Lower lobe of right lung (tissue), 2 donors: ENCODE results near the gene AATK. TPM values are rescaled to one million over a fixed set of nuclear protein-coding genes. Genes with fewer than 3 reads are reported as not detected.

Experiments
- ATAC-seq, 2 donors: fragments of 200-7000 bp; cut with Tn5 transposase; one replicate each; pipeline ENCODE4 v1.9.1; 2020 to 2022; ENCODE audit warnings: mild to moderate bottlenecking in 2 of 2, moderate library complexity in 2 of 2
- DNase-seq: peaks from one replicate; pipeline ENCODE4 v3.0.0-alpha.2; 2020
- H3K27ac ChIP-seq: fragments of 200-600 bp; one replicate; pipeline ENCODE4 v1.8.0; 2022
- H3K27me3 ChIP-seq: fragments of 200-600 bp; one replicate; pipeline ENCODE4 v1.8.0; 2022; ENCODE audit warnings: low read depth
- H3K36me3 ChIP-seq: fragments of 200-600 bp; one replicate; pipeline ENCODE4 v1.8.0; 2022; ENCODE audit warnings: mild to moderate bottlenecking
- H3K4me1 ChIP-seq: fragments of 200-600 bp; one replicate; pipeline ENCODE4 v1.8.0; 2022
- H3K4me3 ChIP-seq: fragments of 200-600 bp; one replicate; pipeline ENCODE4 v1.8.0; 2022; ENCODE audit warnings: mild to moderate bottlenecking
- H3K9me3 ChIP-seq: fragments of 200-600 bp; one replicate; pipeline ENCODE4 v1.8.0; 2022
- intact Hi-C: fragments of 100-400 bp; cut with DNase I; formaldehyde crosslinking; loops from one replicate; pipeline ENCODE4 v1.11.0; 2022
- total RNA-seq: library from RNA; stranded (reverse); fragmentation: NEBNext Ultra II Directional; extraction: Animal tissue kit (Norgen Biotek cat#: 25700); gene quantifications from one replicate; pipeline ENCODE4 v1.2.1, GENCODE V29; 2021
- TF ChIP-seq, protein P1 (sequence below): fragments of 200-600 bp; IDR thresholded peaks from one replicate; pipeline ENCODE4 v1.8.0; 2022; ENCODE audit warnings: antibody characterized with exemption, mild to moderate bottlenecking
- donor health status: DM: no; HTN: yes; CAD: no; lungs with severe emphysema.

The AATK gene
- total RNA-seq, 1 donor from 2014 or later: 64.0 TPM

DNA sequence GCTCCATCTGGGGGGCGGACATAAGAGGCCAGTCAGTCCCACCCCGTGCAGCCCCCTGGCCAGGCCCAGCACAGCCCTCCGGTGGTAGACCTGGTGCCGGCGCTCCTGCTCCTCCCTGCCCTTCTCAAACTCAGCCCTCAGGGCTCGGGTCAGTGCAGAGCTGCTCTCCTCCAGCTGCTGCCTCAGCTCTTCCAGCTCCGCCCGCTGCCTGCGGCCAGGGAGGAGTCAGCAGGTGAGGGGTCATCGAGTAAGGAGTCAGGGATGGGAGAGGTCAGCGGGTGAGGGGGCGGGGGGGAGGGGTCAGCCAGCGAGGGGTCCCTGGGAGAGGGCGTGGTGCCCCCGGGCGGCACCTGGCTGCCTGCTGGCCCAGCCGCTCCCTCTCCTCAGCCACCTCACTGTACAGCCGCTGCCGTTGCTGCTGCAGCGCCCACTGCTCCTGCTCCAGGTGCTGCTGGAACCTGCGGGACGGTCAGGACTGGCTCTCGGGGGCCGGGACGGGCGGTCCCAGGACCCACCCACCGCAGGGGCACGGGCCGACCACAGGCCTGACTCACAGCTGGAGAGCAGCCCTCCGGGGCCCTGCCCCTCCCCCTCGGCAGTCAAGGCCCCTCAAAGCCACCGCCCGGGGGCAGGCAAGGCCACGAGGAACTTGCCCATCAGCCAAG is 26.5 kb upstream of the AATK start:
- peaks cover 8% of the 10 kb centered on the region for H3K4me1 ChIP-seq
- TF ChIP-seq, protein P1, sequence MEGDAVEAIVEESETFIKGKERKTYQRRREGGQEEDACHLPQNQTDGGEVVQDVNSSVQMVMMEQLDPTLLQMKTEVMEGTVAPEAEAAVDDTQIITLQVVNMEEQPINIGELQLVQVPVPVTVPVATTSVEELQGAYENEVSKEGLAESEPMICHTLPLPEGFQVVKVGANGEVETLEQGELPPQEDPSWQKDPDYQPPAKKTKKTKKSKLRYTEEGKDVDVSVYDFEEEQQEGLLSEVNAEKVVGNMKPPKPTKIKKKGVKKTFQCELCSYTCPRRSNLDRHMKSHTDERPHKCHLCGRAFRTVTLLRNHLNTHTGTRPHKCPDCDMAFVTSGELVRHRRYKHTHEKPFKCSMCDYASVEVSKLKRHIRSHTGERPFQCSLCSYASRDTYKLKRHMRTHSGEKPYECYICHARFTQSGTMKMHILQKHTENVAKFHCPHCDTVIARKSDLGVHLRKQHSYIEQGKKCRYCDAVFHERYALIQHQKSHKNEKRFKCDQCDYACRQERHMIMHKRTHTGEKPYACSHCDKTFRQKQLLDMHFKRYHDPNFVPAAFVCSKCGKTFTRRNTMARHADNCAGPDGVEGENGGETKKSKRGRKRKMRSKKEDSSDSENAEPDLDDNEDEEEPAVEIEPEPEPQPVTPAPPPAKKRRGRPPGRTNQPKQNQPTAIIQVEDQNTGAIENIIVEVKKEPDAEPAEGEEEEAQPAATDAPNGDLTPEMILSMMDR: no peak
- no peak for DNase-seq

DNA sequence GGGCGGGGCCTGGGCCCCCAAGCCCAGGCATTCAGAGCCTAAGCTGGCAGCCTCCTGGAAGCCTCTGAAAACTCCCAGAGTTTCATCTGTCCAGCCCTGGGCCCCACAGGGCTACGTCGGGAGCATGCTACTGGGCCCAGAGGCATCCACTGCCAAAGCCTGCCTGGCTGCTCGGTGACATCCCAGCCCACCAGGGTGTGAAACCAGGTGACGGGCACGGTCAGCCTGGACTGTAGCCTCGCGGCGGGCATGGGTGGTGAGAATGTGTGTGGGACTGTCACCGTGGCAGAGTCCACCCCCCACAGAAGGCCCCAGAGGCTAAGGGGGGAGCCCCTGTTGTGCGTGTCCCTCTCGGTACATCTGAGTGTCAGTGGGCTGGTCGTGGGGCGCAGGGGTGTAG is 25.6 kb upstream of the AATK start:
- DNase-seq: no peak
- H3K4me1 ChIP-seq: peaks cover 4% of the 10 kb centered on the region
- no peak for ATAC-seq
- no peaks in the 10 kb centered on the region for H3K9me3 ChIP-seq
- no peak overlapping the region for H3K4me3 ChIP-seq
- no peak overlapping the region for H3K27ac ChIP-seq
- no peaks in the 10 kb centered on the region for H3K27me3 ChIP-seq
- H3K36me3 ChIP-seq: peaks cover 9% of the 10 kb centered on the region
- intact Hi-C loops: no loop called here
- TF ChIP-seq, protein P1: no peak

More for the DNA sequence above, 26.5 kb upstream of the AATK start:
- no peak overlapping the region for H3K4me3 ChIP-seq
- H3K27me3 ChIP-seq: no peaks in the 10 kb centered on the region
- intact Hi-C loops: no loop called here
- H3K36me3 ChIP-seq: peaks cover 9% of the 10 kb centered on the region
- ATAC-seq: no peak
- no peaks in the 10 kb centered on the region for H3K9me3 ChIP-seq
- no peak overlapping the region for H3K27ac ChIP-seq

DNA sequence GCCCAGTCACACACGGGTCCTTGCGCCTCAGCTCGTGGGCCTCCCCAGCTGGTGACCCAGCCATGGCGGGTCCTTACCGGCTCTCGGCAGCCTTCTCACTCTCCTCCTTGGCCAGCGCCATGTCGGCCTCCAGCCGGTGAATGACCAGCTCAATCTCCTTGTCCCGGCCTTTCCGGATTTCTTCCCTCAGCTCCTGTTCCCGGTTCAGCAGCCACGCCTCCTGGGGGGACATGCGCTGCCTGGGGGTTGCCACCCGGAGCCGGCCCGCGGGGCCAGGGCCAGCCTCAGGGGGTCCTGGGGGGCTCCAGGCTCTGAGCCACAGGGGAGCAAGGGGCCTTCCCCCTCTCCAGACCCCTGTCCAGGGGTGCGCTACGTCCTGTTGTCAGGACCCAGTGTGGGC is 25.1 kb upstream of the AATK start:
- no peak for DNase-seq
- peaks cover 9% of the 10 kb centered on the region for H3K36me3 ChIP-seq
- intact Hi-C loops: no loop called here
- no peaks in the 10 kb centered on the region for H3K9me3 ChIP-seq
- ATAC-seq: no peak
- no peak overlapping the region for H3K4me3 ChIP-seq
- no peaks in the 10 kb centered on the region for H3K4me1 ChIP-seq
- H3K27ac ChIP-seq: no peak overlapping the region
- H3K27me3 ChIP-seq: no peaks in the 10 kb centered on the region
- TF ChIP-seq, protein P1: no peak

DNA sequence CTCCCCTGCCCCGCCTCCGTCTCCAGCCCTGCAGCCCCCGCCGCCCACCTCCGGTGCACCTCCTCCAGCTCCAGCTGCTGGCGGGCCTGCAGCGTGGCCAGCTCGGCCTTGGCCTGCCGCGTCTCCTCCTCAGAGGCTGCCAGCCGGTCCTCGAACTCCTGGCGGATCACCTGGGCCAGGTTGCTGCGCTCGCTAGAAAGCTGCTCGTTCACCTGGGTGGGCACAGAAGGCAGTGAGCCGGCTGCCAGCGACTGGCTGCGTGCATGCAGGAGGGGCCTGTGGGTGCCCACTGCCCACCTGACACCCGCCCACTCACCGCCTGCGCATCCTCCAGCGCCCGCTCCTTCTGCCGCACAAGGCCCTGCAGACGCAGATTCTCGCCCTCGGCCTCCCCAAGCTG is 24.6 kb upstream of the AATK start:
- no peak overlapping the region for H3K4me3 ChIP-seq
- intact Hi-C loops: no loop called here
- DNase-seq (no peak), ATAC-seq (no peak)
- H3K9me3 ChIP-seq: no peaks in the 10 kb centered on the region
- peaks cover 9% of the 10 kb centered on the region for H3K36me3 ChIP-seq
- TF ChIP-seq, protein P1: no peak
- no peak overlapping the region for H3K27ac ChIP-seq
- H3K27me3 ChIP-seq: no peaks in the 10 kb centered on the region
- no peaks in the 10 kb centered on the region for H3K4me1 ChIP-seq

DNA sequence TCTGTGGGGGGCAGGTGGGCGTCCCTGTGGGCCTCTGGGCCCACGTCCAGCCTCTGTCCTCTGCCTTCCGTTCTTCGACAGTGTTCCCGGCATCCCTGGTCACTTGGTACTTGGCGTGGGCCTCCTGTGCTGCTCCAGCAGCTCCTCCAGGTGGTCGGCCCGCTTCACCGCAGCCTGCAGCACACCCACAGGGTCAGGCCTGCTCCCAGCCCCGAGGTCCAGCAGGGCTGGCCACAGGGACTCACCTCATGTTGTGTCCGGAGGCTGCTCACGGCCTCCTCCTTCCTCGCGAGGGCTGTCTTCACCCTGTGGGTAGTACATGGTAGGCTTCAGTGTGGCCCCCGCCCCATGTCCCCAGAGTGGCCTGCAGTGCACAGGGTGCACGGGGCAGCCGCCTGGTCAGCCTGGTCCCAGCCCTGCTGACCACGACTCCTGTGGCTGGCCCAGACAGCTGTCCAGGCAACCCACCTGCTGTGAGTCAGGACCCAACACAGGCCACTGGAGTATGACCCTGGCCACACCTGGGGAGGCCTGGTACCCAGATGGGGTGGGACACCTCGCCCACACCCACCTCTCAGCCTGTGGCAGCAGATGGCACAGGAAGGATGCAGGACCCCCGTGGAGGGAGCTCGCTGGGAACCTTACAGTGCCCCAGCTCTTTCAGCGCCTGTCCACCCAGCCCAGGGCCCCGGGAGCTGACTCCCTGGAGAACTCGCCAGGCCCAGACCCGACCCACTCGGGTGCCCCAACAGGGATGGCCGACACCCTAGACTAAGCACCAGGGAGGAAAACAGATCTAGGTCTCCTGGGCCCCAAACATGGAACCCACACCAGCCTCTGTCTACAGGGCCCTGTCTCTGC is 23.9 kb upstream of the AATK start:
- intact Hi-C loops: no loop called here
- ATAC-seq (no peak), DNase-seq (no peak)
- Histone ChIP-seq H3K27ac (no peak overlapping the region), H3K36me3 (peaks cover 6% of the 10 kb centered on the region), H3K4me1 (no peaks in the 10 kb centered on the region), H3K4me3 (no peak overlapping the region), H3K9me3 (no peaks in the 10 kb centered on the region), H3K27me3 (no peaks in the 10 kb centered on the region)
- TF ChIP-seq, protein P1: peak; percentile 13
